ENCODE measurements around the gene RBBP8NL.

The RBBP8NL gene

GRCh38 chr20:62360854-62361798, 66.2 kb downstream of the RBBP8NL start:
- Histone ChIP-seq H2AFZ (ENCODE audit: low read depth, low read length, severe bottlenecking) (no peak overlapping the region), H3K36me3 (ENCODE audit: low read length) (no peaks in the 10 kb centered on the region), H3K9me3 (ENCODE audit: insufficient read depth, low read length) (no peaks in the 10 kb centered on the region), H3K9ac (ENCODE audit: low read length) (no peak overlapping the region), H3K27me3 (ENCODE audit: low read length) (no peaks in the 10 kb centered on the region), H3K4me2 (ENCODE audit: low read depth, low read length, poor library complexity, severe bottlenecking) (no peak overlapping the region), H3K79me2 (ENCODE audit: insufficient read depth, low read length) (no peaks in the 10 kb centered on the region), H3K27ac (ENCODE audit: low read depth, low read length) (no peak overlapping the region), H4K20me1 (ENCODE audit: low read depth, low read length) (no peaks in the 10 kb centered on the region), H3K9me2 (replicated peaks; ENCODE audit: insufficient read depth, low read length) (no peaks in the 10 kb centered on the region), H3F3A (ENCODE audit: insufficient read depth) (no peaks in the 10 kb centered on the region), H3K4me3 (ENCODE audit: insufficient read depth, low read length, poor library complexity, severe bottlenecking) (no peak overlapping the region)
- TF ChIP-seq CTCF (IDR thresholded peaks at IDR 0.05; ENCODE audit: insufficient read depth, low read length, poor library complexity, severe bottlenecking) (no peak), EZH2phosphoT487 (conservative IDR thresholded peaks at IDR 0.05; ENCODE audit: low read length) (no peak)
